OCI-LY1 (cell line): ENCODE measurements around the gene BRINP1.

Experiments
- H2AFZ ChIP-seq: fragments of 200-600 bp; sonication (generic), shearing (Covaris generic); 2 replicates; pipeline ENCODE4 v1.6.0; 2014; ENCODE audit warnings: antibody characterized with exemption, mild to moderate bottlenecking, low read length
- H3F3A ChIP-seq: fragments of 200-600 bp; sonication (generic), shearing (Covaris generic); 2 replicates; pipeline ENCODE4 v1.6.0; 2014; ENCODE audit warnings: mild to moderate bottlenecking, antibody characterized with exemption, low read length, moderate library complexity; ENCODE audit not compliant: insufficient read depth
- H3K27ac ChIP-seq: fragments of 200-600 bp; sonication (generic); 2 replicates; pipeline ENCODE4 v1.5.1; 2014; ENCODE audit warnings: low read length, mixed run types, mild to moderate bottlenecking, low read depth; ENCODE audit not compliant: poor library complexity, severe bottlenecking
- H3K27me3 ChIP-seq: fragments of 200-600 bp; sonication (generic); 2 replicates; pipeline ENCODE4 v1.6.0; 2014; ENCODE audit warnings: antibody characterized with exemption, mild to moderate bottlenecking, low read length, moderate library complexity; ENCODE audit not compliant: insufficient read depth
- H3K36me3 ChIP-seq: fragments of 200-600 bp; sonication (generic); 2 replicates; pipeline ENCODE4 v1.6.1; 2014; ENCODE audit warnings: mild to moderate bottlenecking, antibody characterized with exemption, low read length, moderate library complexity, mixed read lengths; ENCODE audit not compliant: insufficient read depth
- H3K4me1 ChIP-seq: fragments of 200-600 bp; sonication (generic); 2 replicates; pipeline ENCODE4 v1.5.1; 2014; ENCODE audit warnings: mild to moderate bottlenecking, low read length, moderate library complexity; ENCODE audit not compliant: insufficient read depth, severe bottlenecking
- H3K4me2 ChIP-seq: fragments of 200-600 bp; sonication (generic), shearing (Covaris generic); 2 replicates; pipeline ENCODE4 v1.6.1; 2014; ENCODE audit warnings: low read length
- H3K4me3 ChIP-seq: fragments of 200-600 bp; sonication (generic); 2 replicates; pipeline ENCODE4 v1.5.1; 2014; ENCODE audit warnings: low read length, low read depth, mild to moderate bottlenecking, mixed read lengths; ENCODE audit not compliant: poor library complexity, severe bottlenecking
- H3K79me2 ChIP-seq: fragments of 200-600 bp; shearing (Covaris generic); 2 replicates; pipeline ENCODE4 v1.6.1; 2016; ENCODE audit warnings: mixed run types, low read length, mixed read lengths; ENCODE audit not compliant: insufficient read depth
- H3K9ac ChIP-seq: fragments of 200-600 bp; sonication (generic), shearing (Covaris generic); 2 replicates; pipeline ENCODE4 v1.6.1; 2014; ENCODE audit warnings: mild to moderate bottlenecking, low read length, mixed read lengths
- H3K9me2 ChIP-seq: fragments of 200-600 bp; sonication (generic), shearing (Covaris generic); 2 replicates; pipeline ENCODE4 v1.6.1; 2014; ENCODE audit warnings: low read depth, mild to moderate bottlenecking, low read length, mixed read lengths
- H3K9me3 ChIP-seq: fragments of 200-600 bp; shearing (Covaris generic); 2 replicates; pipeline ENCODE4 v1.6.1; 2014; ENCODE audit warnings: low read length, mixed read lengths
- H4K20me1 ChIP-seq: fragments of 200-600 bp; sonication (generic), shearing (Covaris generic); 2 replicates; pipeline ENCODE4 v1.6.0; 2016; ENCODE audit warnings: mild to moderate bottlenecking, low read length; ENCODE audit not compliant: insufficient read depth
- EZH2 ChIP-seq: fragments of 200-600 bp; sonication (generic), shearing (Covaris generic); IDR thresholded peaks from 2 replicates; pipeline ENCODE4 v1.8.0; 2017; ENCODE audit warnings: borderline replicate concordance, mixed run types, mild to moderate bottlenecking, antibody characterized with exemption, low read length, moderate library complexity, mixed read lengths
- TF ChIP-seq, protein P1 (sequence below): fragments of 200-600 bp; sonication (generic), shearing (Covaris generic); IDR thresholded peaks from 2 replicates; pipeline ENCODE4 v1.5.1; 2017; ENCODE audit warnings: mild to moderate bottlenecking, antibody characterized with exemption, low read length, moderate library complexity, mixed read lengths

The BRINP1 gene, protein sequence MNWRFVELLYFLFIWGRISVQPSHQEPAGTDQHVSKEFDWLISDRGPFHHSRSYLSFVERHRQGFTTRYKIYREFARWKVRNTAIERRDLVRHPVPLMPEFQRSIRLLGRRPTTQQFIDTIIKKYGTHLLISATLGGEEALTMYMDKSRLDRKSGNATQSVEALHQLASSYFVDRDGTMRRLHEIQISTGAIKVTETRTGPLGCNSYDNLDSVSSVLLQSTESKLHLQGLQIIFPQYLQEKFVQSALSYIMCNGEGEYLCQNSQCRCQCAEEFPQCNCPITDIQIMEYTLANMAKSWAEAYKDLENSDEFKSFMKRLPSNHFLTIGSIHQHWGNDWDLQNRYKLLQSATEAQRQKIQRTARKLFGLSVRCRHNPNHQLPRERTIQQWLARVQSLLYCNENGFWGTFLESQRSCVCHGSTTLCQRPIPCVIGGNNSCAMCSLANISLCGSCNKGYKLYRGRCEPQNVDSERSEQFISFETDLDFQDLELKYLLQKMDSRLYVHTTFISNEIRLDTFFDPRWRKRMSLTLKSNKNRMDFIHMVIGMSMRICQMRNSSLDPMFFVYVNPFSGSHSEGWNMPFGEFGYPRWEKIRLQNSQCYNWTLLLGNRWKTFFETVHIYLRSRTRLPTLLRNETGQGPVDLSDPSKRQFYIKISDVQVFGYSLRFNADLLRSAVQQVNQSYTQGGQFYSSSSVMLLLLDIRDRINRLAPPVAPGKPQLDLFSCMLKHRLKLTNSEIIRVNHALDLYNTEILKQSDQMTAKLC

GRCh38 chr9:119368681-119369581 lies at the start of gene BRINP1:
Gene BRINP1, minus strand, starts transcription at chr9:119369435. Its CDS starts 56,080 bp downstream, at chr9:119313355.
- Histone ChIP-seq H3K36me3 (no peaks in the 10 kb centered on the region), H3K27ac (no peak within 1 kb of the TSS), H3K27me3 (no peaks in the 10 kb centered on the region), H3K9ac (no peak within 1 kb of the TSS), H2AFZ (no peak within 1 kb of the TSS), H3K4me2 (no peak within 1 kb of the TSS), H3K4me1 (no peaks in the 10 kb centered on the region), H3K4me3 (no peak within 1 kb of the TSS), H3K9me3 (no peaks in the 10 kb centered on the region), H3K9me2 (no peaks in the 10 kb centered on the region), H3K79me2 (no peaks in the 10 kb centered on the region), H4K20me1 (no peaks in the 10 kb centered on the region), H3F3A (no peaks in the 10 kb centered on the region)
- TF ChIP-seq, protein P1, sequence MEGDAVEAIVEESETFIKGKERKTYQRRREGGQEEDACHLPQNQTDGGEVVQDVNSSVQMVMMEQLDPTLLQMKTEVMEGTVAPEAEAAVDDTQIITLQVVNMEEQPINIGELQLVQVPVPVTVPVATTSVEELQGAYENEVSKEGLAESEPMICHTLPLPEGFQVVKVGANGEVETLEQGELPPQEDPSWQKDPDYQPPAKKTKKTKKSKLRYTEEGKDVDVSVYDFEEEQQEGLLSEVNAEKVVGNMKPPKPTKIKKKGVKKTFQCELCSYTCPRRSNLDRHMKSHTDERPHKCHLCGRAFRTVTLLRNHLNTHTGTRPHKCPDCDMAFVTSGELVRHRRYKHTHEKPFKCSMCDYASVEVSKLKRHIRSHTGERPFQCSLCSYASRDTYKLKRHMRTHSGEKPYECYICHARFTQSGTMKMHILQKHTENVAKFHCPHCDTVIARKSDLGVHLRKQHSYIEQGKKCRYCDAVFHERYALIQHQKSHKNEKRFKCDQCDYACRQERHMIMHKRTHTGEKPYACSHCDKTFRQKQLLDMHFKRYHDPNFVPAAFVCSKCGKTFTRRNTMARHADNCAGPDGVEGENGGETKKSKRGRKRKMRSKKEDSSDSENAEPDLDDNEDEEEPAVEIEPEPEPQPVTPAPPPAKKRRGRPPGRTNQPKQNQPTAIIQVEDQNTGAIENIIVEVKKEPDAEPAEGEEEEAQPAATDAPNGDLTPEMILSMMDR, result no peak
- no peak for TF ChIP-seq EZH2

DNA sequence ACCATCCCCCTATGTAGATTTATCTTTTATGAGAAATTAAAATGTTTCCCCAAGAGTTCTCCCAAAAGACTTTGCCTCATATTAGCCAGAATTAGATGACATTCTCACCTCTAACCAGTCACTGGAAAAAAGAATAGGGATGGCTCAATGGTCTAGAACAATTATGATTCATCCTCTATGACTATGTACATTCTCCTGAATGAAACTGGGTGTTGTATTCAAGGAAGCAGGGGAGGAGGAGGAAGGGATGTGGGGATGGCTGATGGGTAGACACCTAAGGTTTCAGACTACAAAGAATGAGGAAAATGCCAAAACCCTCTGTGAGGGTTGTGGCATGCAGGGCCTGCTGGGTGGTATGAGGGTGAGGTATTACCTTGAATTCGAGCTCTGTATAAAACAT lies 49.5 kb upstream of the BRINP1 start:
- Histone ChIP-seq H3K4me2 (no peak overlapping the region), H3K9ac (no peak overlapping the region), H3K27ac (no peak overlapping the region), H3K9me2 (no peaks in the 10 kb centered on the region), H3F3A (no peaks in the 10 kb centered on the region), H3K4me3 (no peak overlapping the region), H4K20me1 (no peaks in the 10 kb centered on the region), H3K36me3 (no peaks in the 10 kb centered on the region), H3K27me3 (no peaks in the 10 kb centered on the region), H3K4me1 (no peaks in the 10 kb centered on the region), H3K79me2 (no peaks in the 10 kb centered on the region), H3K9me3 (no peaks in the 10 kb centered on the region), H2AFZ (no peak overlapping the region)
- TF ChIP-seq EZH2, result no peak
- TF ChIP-seq, protein P1, result no peak

GRCh38 chr9:119416793-119417192 lies 47.6 kb upstream of the BRINP1 start:
- Histone ChIP-seq H4K20me1 (no peaks in the 10 kb centered on the region), H3K36me3 (no peaks in the 10 kb centered on the region), H2AFZ (no peak overlapping the region), H3K4me1 (no peaks in the 10 kb centered on the region), H3K27ac (no peak overlapping the region), H3K9ac (no peak overlapping the region), H3K9me3 (no peaks in the 10 kb centered on the region), H3K4me2 (no peak overlapping the region), H3K79me2 (no peaks in the 10 kb centered on the region), H3K27me3 (no peaks in the 10 kb centered on the region), H3K4me3 (no peak overlapping the region), H3K9me2 (no peaks in the 10 kb centered on the region), H3F3A (no peaks in the 10 kb centered on the region)
- TF ChIP-seq EZH2, result no peak
- TF ChIP-seq, protein P1, result no peak
